GM06990 (cell line): ENCODE data around the gene TBCD.

Source experiments
- DNase-seq: peaks from one replicate; pipeline ENCODE4 v3.0.0-alpha.2; 2011; ENCODE audit not compliant: insufficient read length; ENCODE audit errors: extremely low read depth
- H3K27me3 ChIP-seq: replicated peaks from 2 replicates; pipeline ENCODE4 v1.6.0; 2011; ENCODE audit warnings: low read length; ENCODE audit not compliant: control insufficient read depth, insufficient read depth
- H3K36me3 ChIP-seq: 2 replicates; pipeline ENCODE4 v1.5.1; 2011; ENCODE audit warnings: low read length; ENCODE audit not compliant: control insufficient read depth, insufficient read depth
- H3K4me3 ChIP-seq: replicated peaks from 2 replicates; pipeline ENCODE4 v1.5.1; 2011; ENCODE audit warnings: low read depth, mild to moderate bottlenecking, control low read depth, low read length
- CTCF ChIP-seq: IDR thresholded peaks from 2 replicates; pipeline ENCODE4 v1.5.1; 2011; ENCODE audit warnings: low read length, control low read depth, mild to moderate bottlenecking, inconsistent platforms; ENCODE audit not compliant: insufficient read depth, poor library complexity, severe bottlenecking

The TBCD gene

GRCh38 chr17:82860606-82861392 lies 108.9 kb downstream of the TBCD start:
- TF ChIP-seq CTCF = no peak
- H3K4me3 ChIP-seq = no peak overlapping the region
- DNase-seq = no peak
- no peaks in the 10 kb centered on the region for H3K36me3 ChIP-seq
- no peaks in the 10 kb centered on the region for H3K27me3 ChIP-seq

- Histone ChIP-seq H3K4me3 (no peak overlapping the region), H3K36me3 (no peaks in the 10 kb centered on the region), H3K27me3 (no peaks in the 10 kb centered on the region)
- no peak for DNase-seq
- TF ChIP-seq CTCF = no peak
Observed at GRCh38 chr17:82861393-82861775, 109.5 kb downstream of the TBCD start.

- Histone ChIP-seq H3K36me3 (no peaks in the 10 kb centered on the region), H3K4me3 (no peak overlapping the region), H3K27me3 (no peaks in the 10 kb centered on the region)
- no peak for DNase-seq
- no peak for TF ChIP-seq CTCF
Observed at GRCh38 chr17:82862191-82862590, 110.3 kb downstream of the TBCD start.

- DNase-seq = no peak
- Histone ChIP-seq H3K36me3 (no peaks in the 10 kb centered on the region), H3K4me3 (no peak overlapping the region), H3K27me3 (no peaks in the 10 kb centered on the region)
- no peak for TF ChIP-seq CTCF
Observed at GRCh38 chr17:82862737-82863382, 111.0 kb downstream of the TBCD start.

GRCh38 chr17:82863383-82863940 lies 111.6 kb downstream of the TBCD start:
- no peaks in the 10 kb centered on the region for H3K27me3 ChIP-seq
- TF ChIP-seq CTCF = no peak
- DNase-seq = no peak
- no peaks in the 10 kb centered on the region for H3K36me3 ChIP-seq
- no peak overlapping the region for H3K4me3 ChIP-seq
